H1 (cell line): ENCODE measurements around the gene RPL6.
"Not testable (repeated sequence)": the region's sequence is repeated elsewhere in the genome, so short reads cannot be mapped to it uniquely, and the experiment has no call there.

Experiments used
- ATF2 ChIP-seq: IDR thresholded peaks from 2 replicates; pipeline ENCODE4 v1.6.1; 2012; ENCODE audit warnings: low read length, inconsistent platforms
- CBX8 ChIP-seq: fragments of 300-800, 300-1000 bp; sonication (generic); IDR thresholded peaks from 2 replicates; pipeline ENCODE4 v1.7.1; 2016; ENCODE audit warnings: low read depth, low read length, borderline replicate concordance
- CHD2 ChIP-seq: IDR thresholded peaks from 2 replicates; pipeline ENCODE4 v1.6.1; 2012; ENCODE audit warnings: low read length, improper control_type of control experiment
- CTCF ChIP-seq, 3 experiments: IDR thresholded peaks; 1 replicate in 2 of 3; 2 replicates in 1 of 3; pipeline versions ENCODE4 v1.5.1 to v1.6.1; 2011; ENCODE audit warnings: low read length in 3 of 3, mild to moderate bottlenecking in 3 of 3, inconsistent platforms in 2 of 3, low read depth in 1 of 3, moderate library complexity in 1 of 3; ENCODE audit not compliant: insufficient read depth in 1 of 3; ENCODE audit errors: control extremely low read depth in 1 of 3
- GTF2F1 ChIP-seq: IDR thresholded peaks from 2 replicates; pipeline ENCODE4 v1.6.1; 2012; ENCODE audit warnings: low read depth, low read length, improper control_type of control experiment, borderline replicate concordance
- JUND ChIP-seq: IDR thresholded peaks from 2 replicates; pipeline ENCODE4 v1.6.1; 2011; ENCODE audit warnings: mild to moderate bottlenecking, improper control_type of control experiment, low read length
- KDM1A ChIP-seq: fragments of 200-600, 300-600 bp; sonication (generic); IDR thresholded peaks from 2 replicates; pipeline ENCODE4 v1.7.1; 2016; ENCODE audit warnings: mild to moderate bottlenecking, low read length, borderline replicate concordance
- KDM5A ChIP-seq: fragments of 200-600 bp; IDR thresholded peaks from 2 replicates; pipeline ENCODE4 v1.7.1; 2012; ENCODE audit warnings: mild to moderate bottlenecking, low read length, inconsistent platforms, mixed read lengths
- POLR2A ChIP-seq, 2 experiments: IDR thresholded peaks; 1 replicate in 1 of 2; 2 replicates in 1 of 2; pipeline ENCODE4 v1.6.1; 2011; ENCODE audit warnings: low read depth in 2 of 2, low read length in 2 of 2, mild to moderate bottlenecking in 2 of 2; ENCODE audit errors: control extremely low read depth in 1 of 2
- POLR2AphosphoS5 ChIP-seq: IDR thresholded peaks from 2 replicates; pipeline ENCODE4 v1.6.1; 2011; ENCODE audit warnings: low read depth, low read length
- SP1 ChIP-seq: IDR thresholded peaks from 2 replicates; pipeline ENCODE4 v1.6.1; 2011; ENCODE audit warnings: low read depth, low read length
- TBP ChIP-seq: IDR thresholded peaks from 2 replicates; pipeline ENCODE4 v1.6.1; 2011; ENCODE audit warnings: low read depth, low read length, improper control_type of control experiment
- YY1 ChIP-seq: IDR thresholded peaks from 2 replicates; pipeline ENCODE4 v1.6.1; 2011; ENCODE audit warnings: low read depth, mild to moderate bottlenecking, low read length

GRCh38 chr12:112389922-112390654 is 19.3 kb downstream of the RPL6 start:
- TF ChIP-seq POLR2AphosphoS5; TBP; GTF2F1; CTCF (IDR thresholded peaks at IDR 0.05; ENCODE audit: control extremely low read depth in 1 of 3, insufficient read depth in 1 of 3, low read depth in 1 of 3, low read length in 3 of 3); SP1; KDM5A; JUND; ATF2; CHD2; KDM1A; CBX8; POLR2A (IDR thresholded peaks at IDR 0.05; ENCODE audit: control extremely low read depth in 1 of 2, low read depth in 2 of 2, low read length in 2 of 2); YY1: not testable (repeated sequence)
